ENCODE data around the gene RFPL2. TPM values are rescaled to one million over a fixed set of nuclear protein-coding genes. Genes with fewer than 3 reads are reported as not detected.
A peak's percentile ranks its signal among the peaks of the same experiment; 100 is the strongest.

Gene RFPL2
- total RNA-seq, 1 donor from 2014 or later: 11.8 TPM

- Mint-ChIP-seq H3K27ac (ENCODE audit: unreplicated experiment) (no peak overlapping the region), H3K4me3 (ENCODE audit: unreplicated experiment) (no peak overlapping the region), H3K27me3 (ENCODE audit: unreplicated experiment) (no peaks in the 10 kb centered on the region), H3K9me3 (ENCODE audit: unreplicated experiment) (peaks cover 3% of the 10 kb centered on the region), H3K36me3 (ENCODE audit: low read depth, unreplicated experiment) (peaks cover 12% of the 10 kb centered on the region), H3K4me1 (ENCODE audit: unreplicated experiment) (peaks cover 27% of the 10 kb centered on the region)
- no peak for DNase-seq (ENCODE audit: low spot score)
- TF ChIP-seq CTCF (IDR thresholded peaks at IDR 0.05; ENCODE audit: unreplicated experiment): no peak
Observed at GRCh38 chr22:32217465-32217864, 12.6 kb upstream of the RFPL2 start.

GRCh38 chr22:32216911-32217310 lies 12.0 kb upstream of the RFPL2 start:
- TF ChIP-seq CTCF (IDR thresholded peaks at IDR 0.05; ENCODE audit: unreplicated experiment): no peak
- Mint-ChIP-seq H3K27ac (ENCODE audit: unreplicated experiment) (no peak overlapping the region), H3K4me3 (ENCODE audit: unreplicated experiment) (peak overlapping the region; percentile 63), H3K9me3 (ENCODE audit: unreplicated experiment) (peaks cover 3% of the 10 kb centered on the region), H3K36me3 (ENCODE audit: low read depth, unreplicated experiment) (peaks cover 14% of the 10 kb centered on the region), H3K27me3 (ENCODE audit: unreplicated experiment) (no peaks in the 10 kb centered on the region), H3K4me1 (ENCODE audit: unreplicated experiment) (peaks cover 33% of the 10 kb centered on the region)
- DNase-seq (ENCODE audit: low spot score): no peak

- no peaks in the 10 kb centered on the region for H3K9me3 Mint-ChIP-seq (ENCODE audit: unreplicated experiment)
- peak overlapping the region; percentile 82 for H3K27ac Mint-ChIP-seq (ENCODE audit: unreplicated experiment)
- no peak overlapping the region for H3K4me3 Mint-ChIP-seq (ENCODE audit: unreplicated experiment)
Observed at GRCh38 chr22:32211011-32211410, 6.1 kb upstream of the RFPL2 start.

GRCh38 chr22:32208681-32209080 lies 3.8 kb upstream of the RFPL2 start:
- no peak for DNase-seq (ENCODE audit: low spot score)
- TF ChIP-seq CTCF (IDR thresholded peaks at IDR 0.05; ENCODE audit: unreplicated experiment): no peak
- no peak overlapping the region for H3K27ac Mint-ChIP-seq (ENCODE audit: unreplicated experiment)
- peaks cover 65% of the 10 kb centered on the region for H3K4me1 Mint-ChIP-seq (ENCODE audit: unreplicated experiment)
- no peak overlapping the region for H3K4me3 Mint-ChIP-seq (ENCODE audit: unreplicated experiment)
- H3K36me3 Mint-ChIP-seq (ENCODE audit: low read depth, unreplicated experiment): peaks cover 19% of the 10 kb centered on the region
- no peaks in the 10 kb centered on the region for H3K9me3 Mint-ChIP-seq (ENCODE audit: unreplicated experiment)
- peaks cover 15% of the 10 kb centered on the region for H3K27me3 Mint-ChIP-seq (ENCODE audit: unreplicated experiment)

More at GRCh38 chr22:32211011-32211410, 6.1 kb upstream of the RFPL2 start:
- Mint-ChIP-seq H3K36me3 (ENCODE audit: low read depth, unreplicated experiment) (peaks cover 19% of the 10 kb centered on the region), H3K4me1 (ENCODE audit: unreplicated experiment) (peaks cover 51% of the 10 kb centered on the region), H3K27me3 (ENCODE audit: unreplicated experiment) (peaks cover 11% of the 10 kb centered on the region)
- no peak for TF ChIP-seq CTCF (IDR thresholded peaks at IDR 0.05; ENCODE audit: unreplicated experiment)
- DNase-seq (ENCODE audit: low spot score): no peak

GRCh38 chr22:32207971-32208480 lies 3.2 kb upstream of the RFPL2 start:
- no peak for TF ChIP-seq CTCF (IDR thresholded peaks at IDR 0.05; ENCODE audit: unreplicated experiment)
- Mint-ChIP-seq H3K4me1 (ENCODE audit: unreplicated experiment) (peaks cover 66% of the 10 kb centered on the region), H3K36me3 (ENCODE audit: low read depth, unreplicated experiment) (peaks cover 18% of the 10 kb centered on the region), H3K27me3 (ENCODE audit: unreplicated experiment) (peaks cover 15% of the 10 kb centered on the region), H3K4me3 (ENCODE audit: unreplicated experiment) (peak overlapping the region; percentile 9), H3K9me3 (ENCODE audit: unreplicated experiment) (no peaks in the 10 kb centered on the region), H3K27ac (ENCODE audit: unreplicated experiment) (no peak overlapping the region)
- DNase-seq (ENCODE audit: low spot score): no peak

All from endothelial cell (in vitro differentiated cells).